Gastrocnemius medialis (tissue), 4 donors: ENCODE results near the gene HRC. TPM values are rescaled to one million over a fixed set of nuclear protein-coding genes. Genes with fewer than 3 reads are reported as not detected.

Experiments used
- ATAC-seq, 2 donors: fragments of 150-250 bp; one replicate each; pipeline ENCODE4 v1.9.1; 2016
- DNase-seq, 2 donors: peaks; one replicate each; pipeline ENCODE4 v3.0.0-alpha.2; 2019
- H3K27ac ChIP-seq, 4 donors: fragments of 200-600 bp; sonication (generic); 1 replicate in 1 of 4; 2 replicates in 3 of 4; pipeline ENCODE4 v1.5.1; 2016 to 2018; ENCODE audit warnings: mild to moderate bottlenecking in 2 of 4, moderate library complexity in 1 of 4
- H3K27me3 ChIP-seq, 3 donors: fragments of 200-600 bp; sonication (generic) in 2 of 3; 1 replicate in 1 of 3; 2 replicates in 2 of 3; pipeline versions ENCODE4 v1.5.1 to v1.6.0; 2016 to 2019; ENCODE audit warnings: mild to moderate bottlenecking in 1 of 3, moderate library complexity in 1 of 3
- H3K36me3 ChIP-seq, 2 donors: fragments of 200-600 bp; sonication (generic) in 1 of 2; one replicate each; pipeline ENCODE4 v1.5.1; 2017 to 2018
- H3K4me1 ChIP-seq, 2 donors: fragments of 200-600 bp; sonication (generic) in 1 of 2; one replicate each; pipeline ENCODE4 v1.5.1; 2016 to 2017; ENCODE audit warnings: mild to moderate bottlenecking in 2 of 2
- H3K4me3 ChIP-seq, 4 donors: fragments of 200-600 bp; sonication (generic) in 3 of 4; 1 replicate in 1 of 4; 2 replicates in 3 of 4; pipeline ENCODE4 v1.5.1; 2016 to 2019; ENCODE audit warnings: mild to moderate bottlenecking in 2 of 4
- H3K9me3 ChIP-seq, 3 donors: fragments of 200-600 bp; sonication (generic) in 2 of 3; 1 replicate in 1 of 3; 2 replicates in 2 of 3; pipeline ENCODE4 v1.5.1; 2016 to 2019
- POLR2A ChIP-seq, 2 donors: fragments of 450-650 bp; IDR thresholded peaks; one replicate each; pipeline ENCODE4 v1.6.1; 2017; ENCODE audit warnings: antibody characterized with exemption in 2 of 2, mild to moderate bottlenecking in 2 of 2, moderate library complexity in 2 of 2
- in situ Hi-C, 4 donors: fragments of 200-750 bp; cut with MboI; loops; one replicate each; pipeline versions ENCODE4 v1.15.0 to v1.8.0; 2017; ENCODE audit warnings: low sequenced_read_pairs in 4 of 4
- intact Hi-C: fragments of 100-400 bp; cut with DNase I; formaldehyde crosslinking; loops from one replicate; pipeline ENCODE4 v1.15.1; 2023; ENCODE audit warnings: low total_unique reads
- total RNA-seq, 4 donors: library from RNA; depleted of rRNA; stranded (reverse); fragments of >200 nt; gene quantifications; one replicate each; pipeline versions ENCODE4 v1.1.0 to v1.2.3, GENCODE V29; 2016
- TF ChIP-seq, protein P1 (sequence below), 5 experiments: fragments of 450-650 bp in 3 of 5; fragments of 200-600 bp in 2 of 5; sonication (generic) in 2 of 5; IDR thresholded peaks in 4 of 5; conservative IDR thresholded peaks in 1 of 5; 1 replicate in 4 of 5; 2 replicates in 1 of 5; pipeline ENCODE4 v1.5.1; 2016 to 2019; ENCODE audit warnings: antibody characterized with exemption in 5 of 5, mild to moderate bottlenecking in 3 of 5, moderate library complexity in 3 of 5

HRC gene
- total RNA-seq, 4 donors from 2014 or later = 190 to 537 (median 300) TPM

- peak within 1 kb of the TSS; percentile 70 to 87 (median 79) for H3K4me3 ChIP-seq
- TF ChIP-seq, protein P1, sequence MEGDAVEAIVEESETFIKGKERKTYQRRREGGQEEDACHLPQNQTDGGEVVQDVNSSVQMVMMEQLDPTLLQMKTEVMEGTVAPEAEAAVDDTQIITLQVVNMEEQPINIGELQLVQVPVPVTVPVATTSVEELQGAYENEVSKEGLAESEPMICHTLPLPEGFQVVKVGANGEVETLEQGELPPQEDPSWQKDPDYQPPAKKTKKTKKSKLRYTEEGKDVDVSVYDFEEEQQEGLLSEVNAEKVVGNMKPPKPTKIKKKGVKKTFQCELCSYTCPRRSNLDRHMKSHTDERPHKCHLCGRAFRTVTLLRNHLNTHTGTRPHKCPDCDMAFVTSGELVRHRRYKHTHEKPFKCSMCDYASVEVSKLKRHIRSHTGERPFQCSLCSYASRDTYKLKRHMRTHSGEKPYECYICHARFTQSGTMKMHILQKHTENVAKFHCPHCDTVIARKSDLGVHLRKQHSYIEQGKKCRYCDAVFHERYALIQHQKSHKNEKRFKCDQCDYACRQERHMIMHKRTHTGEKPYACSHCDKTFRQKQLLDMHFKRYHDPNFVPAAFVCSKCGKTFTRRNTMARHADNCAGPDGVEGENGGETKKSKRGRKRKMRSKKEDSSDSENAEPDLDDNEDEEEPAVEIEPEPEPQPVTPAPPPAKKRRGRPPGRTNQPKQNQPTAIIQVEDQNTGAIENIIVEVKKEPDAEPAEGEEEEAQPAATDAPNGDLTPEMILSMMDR (IDR thresholded peaks at IDR 0.05 in 4 of 5, conservative IDR thresholded peaks at IDR 0.05 in 1 of 5) = no peak
- no peak for TF ChIP-seq POLR2A (IDR thresholded peaks at IDR 0.05)
- H3K27ac ChIP-seq = peak within 1 kb of the TSS; percentile 94 to 99 (median 98)
- peaks cover 16 to 27% of the 10 kb centered on the region in 2 donors for H3K4me1 ChIP-seq
- no peaks in the 10 kb centered on the region for H3K27me3 ChIP-seq
- in situ Hi-C loops (no loop called here), intact Hi-C loops (loop anchor here (1.0 to 2.0 kb wide), 2 partner anchors 9 to 31 kb away; no protein-coding TSS in a partner anchor)
- no peaks in the 10 kb centered on the region for H3K36me3 ChIP-seq
- ATAC-seq (peak; percentile 31 to 45), DNase-seq (peak in 1 of 2 donors; percentile 53)
- H3K9me3 ChIP-seq = no peaks in the 10 kb centered on the region
Observed at GRCh38 chr19:49119411-49120324, 35.5 kb downstream of the HRC start, which contains the start of gene PPFIA3. Gene PPFIA3, plus strand, starts transcription at chr19:49119544. Its CDS starts 8,330 bp downstream, at chr19:49127874.

DNA sequence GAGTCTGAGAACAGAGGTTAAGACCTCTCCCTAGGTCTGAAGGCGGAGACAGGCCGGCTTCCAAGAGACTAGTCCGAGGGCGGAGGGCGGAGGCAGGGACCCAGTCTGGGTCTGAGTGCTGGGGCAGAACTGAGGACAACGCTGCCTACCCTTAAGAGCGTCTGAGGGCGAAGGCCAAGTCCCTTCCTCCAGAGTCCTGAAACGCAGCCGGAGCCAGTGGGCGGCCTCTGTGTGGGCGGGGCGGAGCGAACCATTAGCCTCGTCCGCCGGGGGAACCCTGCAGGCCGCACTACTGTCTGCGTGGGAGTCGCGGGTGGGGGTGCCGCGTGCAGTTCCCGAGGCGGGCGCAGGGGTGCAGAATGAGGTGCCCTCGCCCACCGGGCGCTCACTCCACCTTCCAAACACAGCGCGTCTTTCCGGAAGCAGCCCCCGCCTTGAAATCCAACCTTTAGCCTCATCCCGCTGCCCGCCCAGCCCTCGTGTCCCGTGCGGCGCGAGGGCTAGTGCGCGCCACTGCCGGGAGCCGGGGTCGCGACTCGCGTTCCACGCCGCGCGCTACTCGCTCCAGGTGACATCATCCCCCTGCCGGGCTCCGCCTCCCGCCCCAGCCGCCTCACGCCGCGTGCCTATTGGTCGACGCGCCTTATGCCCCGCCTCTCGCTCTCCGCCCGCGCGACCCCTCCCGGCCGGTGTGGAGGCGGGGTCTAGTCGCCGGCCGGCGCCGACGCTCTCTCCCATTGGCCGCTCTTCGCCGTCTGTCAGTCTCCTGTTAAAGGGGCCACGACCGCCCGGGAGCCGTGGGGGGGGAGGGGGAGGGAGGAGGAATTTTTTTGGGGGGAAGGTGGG, 36.4 kb downstream of the HRC start, which contains the start of gene C19orf73:
TSS of gene C19orf73 (minus strand) at position 579 of the 846 bp plus-strand sequence. CDS start at position 458, 121 bp downstream.
- intact Hi-C loops = loop anchor here (1.0 to 2.0 kb wide), 2 partner anchors 10 to 32 kb away; no protein-coding TSS in a partner anchor

DNA sequence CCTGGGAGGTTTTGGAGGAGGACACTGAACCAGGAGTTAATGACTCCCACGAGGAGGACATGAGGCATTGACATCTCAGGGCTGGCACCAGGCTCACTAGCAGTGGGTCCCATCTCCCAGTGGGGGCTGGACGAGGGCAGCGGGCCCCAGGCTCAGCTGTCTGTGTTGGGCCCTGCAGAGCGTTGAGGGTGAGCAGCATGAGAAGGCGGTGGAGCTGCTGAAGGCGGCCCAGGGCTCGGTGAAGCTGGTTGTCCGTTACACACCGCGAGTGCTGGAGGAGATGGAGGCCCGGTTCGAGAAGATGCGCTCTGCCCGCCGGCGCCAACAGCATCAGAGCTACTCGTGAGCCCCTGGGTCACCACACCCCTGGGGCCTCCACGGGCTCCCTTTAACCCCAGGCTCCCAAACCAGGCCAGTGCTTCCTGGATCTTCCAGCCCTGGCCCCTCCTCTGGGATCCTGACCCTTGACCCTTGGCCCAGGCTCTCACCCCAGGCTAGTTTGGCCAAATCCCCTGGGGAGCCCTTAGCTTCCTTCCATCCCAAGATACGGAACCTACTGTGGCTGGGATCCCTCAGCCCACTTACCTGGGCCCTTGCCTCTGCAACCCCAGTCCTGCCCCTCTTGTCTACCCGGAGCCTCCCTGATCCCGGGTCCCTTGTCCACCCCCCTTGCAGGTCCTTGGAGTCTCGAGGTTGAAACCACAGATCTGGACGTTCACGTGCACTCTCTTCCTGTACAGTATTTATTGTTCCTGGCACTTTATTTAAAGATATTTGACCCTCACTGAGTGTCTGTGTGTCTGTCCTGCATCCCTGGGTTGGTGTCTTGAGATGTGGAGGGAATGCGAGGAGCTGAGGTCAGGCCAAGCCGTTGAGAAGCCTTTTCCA, 37.3 kb downstream of the HRC start:
- intact Hi-C loops = loop anchor here (2.0 kb wide), 1 partner anchor 33 kb away; no protein-coding TSS in a partner anchor
- H3K4me3 ChIP-seq = peak overlapping the region; percentile 70 to 87 (median 76)
- ATAC-seq (no peak), DNase-seq (no peak)
- H3K9me3 ChIP-seq = no peaks in the 10 kb centered on the region
- H3K36me3 ChIP-seq = no peaks in the 10 kb centered on the region
- peak overlapping the region; percentile 94 to 99 (median 98) for H3K27ac ChIP-seq
- no peaks in the 10 kb centered on the region for H3K27me3 ChIP-seq
- TF ChIP-seq POLR2A (IDR thresholded peaks at IDR 0.05) = no peak
- TF ChIP-seq, protein P1 (IDR thresholded peaks at IDR 0.05 in 4 of 5, conservative IDR thresholded peaks at IDR 0.05 in 1 of 5) = no peak
- in situ Hi-C loops = no loop called here
- peaks cover 21 to 27% of the 10 kb centered on the region in 2 donors for H3K4me1 ChIP-seq

More for the DNA sequence above, 36.4 kb downstream of the HRC start, which contains the start of gene C19orf73:
- Histone ChIP-seq H3K36me3 (no peaks in the 10 kb centered on the region), H3K4me3 (peak within 1 kb of the TSS; percentile 70 to 87 (median 79)), H3K4me1 (peaks cover 18 to 27% of the 10 kb centered on the region in 2 donors), H3K27me3 (no peaks in the 10 kb centered on the region), H3K9me3 (no peaks in the 10 kb centered on the region), H3K27ac (peak within 1 kb of the TSS; percentile 94 to 99 (median 98))
- peak; percentile 81 to 91 for ATAC-seq
- in situ Hi-C loops = no loop called here
- DNase-seq = peak; percentile 89 to 93
- TF ChIP-seq, protein P1 (IDR thresholded peaks at IDR 0.05 in 4 of 5, conservative IDR thresholded peaks at IDR 0.05 in 1 of 5) = peak in 2 of 5 experiments; percentile 32 to 37
- TF ChIP-seq POLR2A (IDR thresholded peaks at IDR 0.05) = peak; percentile 65 to 74
